GM19452 (cell line): ENCODE results near the gene USP21.

ENCODE experiments used
- ATAC-seq: cut with Tn5 transposase; IDR thresholded peaks from one replicate; pipeline ENCODE4 v1.9.1; 2021; ENCODE audit not compliant: unreplicated experiment

Gene USP21

GRCh38 chr1:161215076-161215475, 55.8 kb downstream of the USP21 start, which contains the start of gene FCER1G:
TSS of gene FCER1G (plus strand) at chr1:161215295. CDS start at chr1:161215322, 27 bp downstream.
- no peak for ATAC-seq
